Globus pallidus (tissue), 1 donor: Measurements from ENCODE around the gene EIF3B.
"Not testable (repeated sequence)": the region's sequence is repeated elsewhere in the genome, so short reads cannot be mapped to it uniquely, and the experiment has no call there.

Experiments used
- DNase-seq: peaks from one replicate; pipeline ENCODE4 v3.0.0-alpha.2; 2015; ENCODE audit warnings: low spot score

EIF3B gene

DNA sequence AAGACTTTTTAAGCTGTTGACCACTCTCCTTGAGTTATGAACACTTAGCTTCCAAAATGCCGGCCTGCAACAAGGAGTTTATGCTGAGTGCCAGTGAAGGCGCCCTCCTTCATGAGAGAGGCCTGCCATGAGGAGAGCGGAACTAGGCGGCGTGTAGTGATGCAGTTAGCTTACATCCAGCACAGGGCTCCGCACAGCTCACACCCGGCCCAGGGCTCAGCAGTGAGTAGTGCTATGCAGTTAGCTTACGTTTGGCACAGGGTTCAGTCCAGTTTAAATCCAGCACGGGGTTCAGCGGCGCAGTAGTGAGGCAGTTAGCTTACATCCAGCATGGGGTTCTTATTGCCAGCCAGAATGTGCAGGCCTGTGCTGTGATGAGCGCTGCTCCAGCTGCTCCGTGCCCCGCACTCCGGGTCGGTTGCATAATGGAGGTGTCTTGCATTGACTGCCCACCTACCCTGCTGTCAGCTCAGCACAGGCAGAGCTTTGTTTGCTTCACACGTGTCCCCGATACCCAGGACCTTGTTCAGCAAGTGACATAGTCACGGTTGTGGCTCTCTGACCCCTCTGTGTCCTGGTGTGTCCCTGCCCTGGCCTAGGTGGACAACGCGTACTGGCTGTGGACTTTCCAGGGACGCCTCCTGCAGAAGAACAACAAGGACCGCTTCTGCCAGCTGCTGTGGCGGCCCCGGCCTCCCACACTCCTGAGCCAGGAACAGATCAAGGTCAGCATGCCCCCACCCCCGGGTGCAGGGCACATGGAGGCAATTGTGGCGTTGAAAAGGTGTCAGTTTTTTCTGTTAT, 21.9 kb downstream of the EIF3B start:
- no peak for DNase-seq

DNA sequence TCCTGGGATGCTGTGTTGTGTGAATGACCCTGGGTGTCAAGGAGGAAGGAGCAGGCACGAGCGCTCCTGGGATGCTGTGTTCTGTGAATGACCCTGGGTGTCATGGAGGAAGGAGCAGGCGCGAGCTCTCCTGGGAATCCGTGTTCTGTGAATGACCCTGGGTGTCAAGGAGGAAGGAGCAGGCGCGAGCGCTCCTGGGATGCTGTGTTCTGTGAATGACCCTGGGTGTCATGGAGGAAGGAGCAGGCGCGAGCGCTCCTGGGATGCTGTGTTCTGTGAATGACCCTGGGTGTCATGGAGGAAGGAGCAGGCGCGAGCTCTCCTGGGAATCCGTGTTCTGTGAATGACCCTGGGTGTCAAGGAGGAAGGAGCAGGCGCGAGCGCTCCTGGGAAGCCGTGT, 22.9 kb downstream of the EIF3B start:
- not testable (repeated sequence) for DNase-seq

DNA sequence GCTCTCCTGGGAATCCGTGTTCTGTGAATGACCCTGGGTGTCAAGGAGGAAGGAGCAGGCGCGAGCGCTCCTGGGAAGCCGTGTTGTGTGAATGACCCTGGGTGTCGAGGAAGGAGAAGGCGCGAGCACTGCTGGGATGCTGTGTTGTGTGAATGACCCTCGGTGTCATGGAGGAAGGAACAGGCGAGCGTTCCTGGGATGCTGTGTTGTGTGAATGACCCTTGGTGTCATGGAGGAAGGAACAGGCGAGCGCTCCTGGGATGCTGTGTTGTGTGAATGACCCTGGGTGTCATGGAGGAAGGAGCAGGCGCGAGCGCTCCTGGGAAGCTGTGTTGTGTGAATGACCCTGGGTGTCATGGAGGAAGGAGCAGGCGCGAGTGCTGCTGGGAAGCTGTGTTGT, 23.5 kb downstream of the EIF3B start:
- DNase-seq = not testable (repeated sequence)

DNA sequence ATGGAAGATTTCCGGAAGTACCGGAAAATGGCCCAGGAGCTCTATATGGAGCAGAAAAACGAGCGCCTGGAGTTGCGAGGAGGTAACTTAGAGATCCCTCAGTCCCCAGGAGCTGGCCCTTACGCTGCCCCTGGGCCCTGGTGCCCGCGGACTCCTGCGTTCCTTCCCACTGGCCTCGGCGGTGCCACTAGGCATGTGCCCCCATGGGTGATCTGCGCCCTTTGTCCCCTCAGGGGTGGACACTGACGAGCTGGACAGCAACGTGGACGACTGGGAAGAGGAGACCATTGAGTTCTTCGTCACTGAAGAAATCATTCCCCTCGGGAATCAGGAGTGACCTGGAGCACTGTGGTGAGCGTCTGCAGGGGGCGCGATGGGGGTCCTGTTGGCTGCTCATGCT, 24.5 kb downstream of the EIF3B start:
- DNase-seq = no peak

DNA sequence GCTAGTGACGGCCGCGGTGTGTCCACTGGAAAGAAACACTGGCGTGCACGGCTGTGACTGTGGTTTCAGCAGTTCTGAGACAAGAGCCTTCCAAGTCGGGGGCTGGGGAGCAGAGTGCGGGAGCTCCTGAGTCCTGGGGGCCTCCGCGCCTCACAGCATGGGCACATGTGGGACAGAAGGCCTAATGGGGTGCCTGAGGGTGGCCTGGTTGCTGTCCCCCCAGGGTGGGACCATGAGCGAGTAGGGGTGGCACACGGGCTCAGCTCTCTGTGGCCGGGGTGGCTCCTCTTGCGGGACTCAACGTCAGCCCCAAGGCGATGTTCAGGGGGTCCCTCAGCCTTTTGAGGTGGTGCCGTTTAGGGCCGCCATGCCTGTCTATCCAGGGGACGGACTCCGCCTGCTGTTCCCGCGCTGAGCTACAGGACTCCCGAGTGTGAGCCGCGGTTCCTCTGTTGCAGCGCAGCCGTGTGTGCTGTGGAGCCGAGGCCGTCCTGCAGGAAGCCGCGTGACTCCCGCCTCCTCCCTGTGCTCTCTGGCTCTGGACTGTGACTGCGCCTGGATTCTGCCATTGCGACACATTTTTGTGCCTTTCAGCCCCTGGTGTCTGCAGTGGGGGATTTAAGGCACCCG, 25.3 kb downstream of the EIF3B start:
- no peak for DNase-seq

DNA sequence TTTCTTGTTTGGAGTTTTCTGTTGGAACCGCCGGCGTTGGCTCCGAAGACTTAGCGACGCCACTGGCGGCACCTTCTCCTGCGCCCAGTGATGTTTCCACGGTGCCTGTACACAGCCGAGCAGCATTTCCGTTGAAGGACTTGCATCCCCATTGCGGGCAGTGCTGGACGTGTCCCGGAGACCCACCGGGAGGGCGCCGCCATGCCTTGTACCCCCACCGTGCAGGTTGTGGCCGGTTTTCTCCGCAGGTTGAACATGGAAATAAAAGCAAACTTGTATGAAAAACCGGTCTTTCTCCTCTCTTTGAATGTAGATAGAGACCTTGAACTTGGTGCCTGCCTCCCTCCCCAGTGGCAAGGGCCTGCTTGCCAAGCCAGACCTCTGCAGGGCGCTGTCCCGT, 25.8 kb downstream of the EIF3B start:
- no peak for DNase-seq

DNA sequence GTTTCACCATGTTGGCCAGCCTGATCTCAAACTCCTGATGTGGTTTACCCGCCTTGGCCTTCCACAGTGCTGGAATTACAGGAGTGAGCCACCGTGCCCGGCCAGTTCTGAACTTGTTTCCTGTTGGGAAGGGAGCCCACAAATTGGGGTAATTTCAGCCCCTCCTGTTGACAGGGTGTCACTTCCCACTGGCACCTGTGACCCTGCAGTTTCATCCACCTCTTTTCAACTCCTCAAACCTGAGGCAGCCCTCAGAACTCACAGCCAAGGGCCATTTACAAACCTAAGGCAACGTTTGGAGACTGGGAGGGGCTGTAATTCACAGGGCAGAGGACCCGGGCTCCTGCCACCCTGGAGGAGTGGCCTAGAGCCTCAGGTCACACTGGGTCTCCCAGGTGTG, 26.6 kb downstream of the EIF3B start:
- no peak for DNase-seq

DNA sequence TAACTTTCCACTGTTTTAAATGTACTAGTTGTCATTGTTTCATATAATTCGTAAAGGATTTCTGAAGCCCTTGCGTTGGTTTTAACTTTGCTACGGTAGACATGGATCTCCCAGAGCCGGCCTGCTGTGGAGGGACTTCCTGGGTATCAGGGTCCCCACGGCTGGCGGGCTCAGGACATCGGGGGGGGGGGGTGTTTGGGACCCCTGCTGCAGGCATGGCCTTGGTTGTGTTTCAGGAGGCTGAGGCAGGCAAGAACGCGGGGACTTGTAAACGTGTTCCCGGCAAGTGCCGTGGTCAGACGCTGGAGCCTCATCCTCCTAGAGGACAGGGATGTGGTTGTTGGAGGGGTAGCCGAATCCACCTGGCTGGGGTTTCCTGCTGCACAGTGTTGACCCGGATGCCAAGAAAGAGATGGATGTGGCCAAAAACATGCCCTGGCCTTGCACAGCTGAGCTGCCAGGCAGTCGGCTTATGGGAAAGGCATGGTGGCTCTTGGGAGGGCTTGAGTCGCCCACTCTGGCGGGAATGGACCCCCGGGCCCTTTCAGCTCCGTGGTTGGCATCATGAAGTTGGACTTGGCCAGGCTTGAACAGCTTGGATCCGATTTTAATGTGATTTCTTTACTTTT, 27.4 kb downstream of the EIF3B start:
- no peak for DNase-seq

DNA sequence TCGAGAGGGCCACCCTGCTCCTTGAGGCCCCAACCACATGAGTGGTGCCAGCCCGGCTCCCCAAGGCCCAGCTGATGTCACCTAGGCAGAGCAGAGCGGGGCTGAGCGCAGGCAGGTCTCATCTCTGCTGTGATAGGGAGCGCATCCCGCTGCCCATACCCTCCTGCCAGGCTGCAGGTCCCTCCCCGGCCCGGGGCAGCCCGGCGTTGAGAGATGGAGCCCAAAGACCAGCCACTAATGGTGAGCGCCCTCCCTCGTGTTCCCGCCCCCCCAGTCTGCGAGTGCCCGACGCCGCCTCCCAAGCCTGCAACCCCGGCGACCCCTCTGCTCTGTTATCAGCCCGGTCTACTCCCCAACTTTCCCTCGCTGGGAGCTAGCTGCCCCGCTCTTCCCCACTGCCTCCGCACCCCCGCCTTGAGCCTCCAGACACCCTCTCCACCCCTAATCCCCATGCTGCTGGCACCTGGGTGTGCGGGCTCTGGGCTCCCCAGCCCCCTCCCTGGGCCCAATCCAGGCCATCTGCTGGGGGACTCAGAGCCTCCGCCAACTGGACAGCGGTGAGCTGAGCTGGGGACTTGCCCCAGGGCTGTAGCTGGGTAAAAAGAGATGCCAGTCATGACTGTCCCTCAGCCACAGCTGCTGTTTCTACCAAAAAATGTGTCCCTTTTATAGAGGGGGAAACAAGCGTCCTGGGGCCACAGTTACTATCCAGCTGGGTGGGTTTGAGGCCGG, 29.1 kb downstream of the EIF3B start:
- DNase-seq = no peak

DNA sequence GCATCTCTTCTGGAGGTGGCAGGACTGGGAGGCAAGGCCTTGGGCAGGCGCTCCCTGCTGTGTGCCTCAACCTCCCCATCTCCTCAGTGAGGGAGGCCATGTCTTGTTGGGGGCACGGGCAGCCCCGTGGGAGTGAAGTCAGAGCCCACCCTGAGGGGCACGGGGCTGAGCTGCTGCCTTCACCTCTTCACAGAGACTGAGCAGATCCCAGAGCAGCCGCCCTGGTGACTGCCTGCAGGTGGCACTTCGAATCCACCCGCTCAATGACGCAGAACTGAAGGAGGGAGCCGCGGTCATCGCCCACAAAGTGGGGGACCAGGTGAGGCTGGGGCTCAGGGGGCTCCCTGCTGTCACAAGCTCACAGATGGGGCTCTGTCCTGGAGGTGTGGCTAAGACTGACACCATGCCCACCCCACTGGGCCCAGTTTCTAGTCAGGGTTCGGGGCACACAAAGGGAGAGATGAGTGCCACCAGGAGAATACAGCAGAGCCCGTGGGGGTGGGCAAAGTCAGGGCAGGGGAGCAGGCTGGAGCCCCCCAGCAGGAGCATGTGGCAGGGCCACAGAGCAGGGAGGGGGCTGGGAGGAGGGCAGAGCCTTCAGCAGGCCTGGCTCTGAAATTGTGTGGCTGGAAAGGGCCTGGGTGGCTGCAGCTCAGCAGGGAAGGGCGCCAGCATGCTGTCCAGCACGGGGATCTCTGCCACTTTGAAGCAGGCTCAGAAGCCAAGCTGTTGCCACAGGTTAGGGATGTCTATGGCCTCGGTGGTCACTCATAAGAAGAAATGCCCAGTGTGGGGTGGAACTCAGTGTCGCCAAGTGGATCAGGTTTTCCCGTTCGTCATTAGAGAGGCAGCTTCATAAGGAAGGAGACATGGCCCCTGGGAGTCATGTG, 30.0 kb downstream of the EIF3B start:
- no peak for DNase-seq

DNA sequence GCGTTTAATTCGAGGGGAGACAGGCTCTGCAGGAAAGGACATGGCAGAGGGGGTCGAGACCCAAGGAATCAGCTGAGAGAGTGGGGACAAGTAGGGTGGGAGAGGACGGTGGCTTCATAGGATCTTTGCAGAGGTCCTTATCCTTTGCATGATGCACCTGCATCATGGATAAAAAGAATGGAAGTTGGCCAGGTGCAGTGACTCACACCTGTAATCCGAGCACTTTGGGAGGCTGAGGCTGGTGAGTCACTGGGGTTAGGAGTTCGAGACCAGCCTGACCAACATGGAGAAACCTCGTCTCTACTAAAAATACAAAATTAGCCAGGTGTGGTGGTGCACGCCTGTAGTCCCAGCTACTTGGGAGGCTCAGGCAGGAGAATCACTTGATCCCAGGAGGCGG, 31.5 kb downstream of the EIF3B start:
- not testable (repeated sequence) for DNase-seq

DNA sequence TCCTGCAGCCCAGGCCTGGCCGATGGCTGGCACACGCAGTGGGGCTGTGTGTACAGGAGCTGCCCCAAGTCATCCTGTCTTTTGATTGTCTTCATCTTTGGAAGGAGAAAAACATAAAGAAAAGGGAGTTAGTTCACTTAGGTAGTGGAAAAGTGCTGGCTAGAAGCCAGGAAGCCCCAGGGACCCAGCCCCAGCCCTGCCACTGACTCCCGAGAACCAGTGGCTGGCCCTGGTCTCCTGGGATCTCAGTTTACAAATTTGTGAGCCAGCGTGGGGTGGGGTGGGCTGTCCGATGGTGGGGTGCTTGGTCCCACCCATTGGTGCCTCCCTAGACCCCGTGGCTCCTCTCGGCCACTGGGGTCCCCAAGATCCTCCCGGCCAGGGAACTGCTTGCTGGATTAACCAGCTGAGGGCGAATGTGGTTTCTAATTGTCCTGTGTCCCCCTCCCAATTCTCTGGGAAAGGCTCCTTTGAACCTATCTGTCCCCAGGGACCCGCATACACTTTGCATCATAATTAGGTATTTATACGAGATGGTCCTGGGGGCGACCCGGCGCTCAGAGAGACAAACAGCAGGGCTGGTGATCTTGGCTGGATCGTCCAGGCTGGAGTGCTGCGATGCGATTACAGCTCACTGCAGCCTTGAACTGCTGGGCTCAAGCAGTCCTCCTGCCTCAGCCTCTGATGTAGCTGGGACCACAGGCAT, 32.5 kb downstream of the EIF3B start:
- no peak for DNase-seq

DNA sequence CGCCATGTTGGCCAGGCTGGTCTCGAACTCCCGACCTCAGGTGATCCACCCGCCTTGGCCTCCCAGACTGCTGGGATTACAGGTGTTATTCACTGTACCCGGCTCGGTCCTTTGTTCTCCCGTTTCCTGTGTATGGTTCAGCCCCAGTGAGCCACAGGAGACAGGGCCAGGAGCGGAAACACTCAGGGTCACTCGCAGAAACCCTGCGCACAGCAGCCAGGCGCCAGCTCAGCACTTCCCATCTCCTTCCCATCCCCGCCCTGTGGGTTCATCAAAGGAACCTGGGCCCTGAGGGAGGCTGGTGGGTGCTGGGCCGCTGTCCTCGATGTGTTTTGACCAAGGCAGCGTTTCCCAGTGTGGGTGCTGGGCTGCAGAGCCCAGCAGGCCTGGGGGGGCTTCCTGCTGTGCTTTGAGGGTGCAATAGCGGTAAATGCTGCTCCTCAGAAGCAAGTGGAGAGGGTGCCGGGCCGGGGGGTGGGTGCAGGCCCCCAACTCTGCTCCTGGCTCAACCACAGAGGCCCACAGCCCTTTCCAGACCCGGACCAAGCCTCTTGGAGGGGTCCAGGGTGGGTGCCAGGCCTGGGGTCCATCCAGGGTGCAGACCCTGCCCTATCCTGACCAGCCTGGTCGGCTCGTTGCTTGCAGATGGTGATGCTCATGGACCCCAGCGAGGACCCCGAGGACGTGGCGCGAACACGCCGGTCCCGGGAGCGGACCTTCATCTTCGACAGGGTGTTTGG, 33.4 kb downstream of the EIF3B start:
- DNase-seq = no peak

DNA sequence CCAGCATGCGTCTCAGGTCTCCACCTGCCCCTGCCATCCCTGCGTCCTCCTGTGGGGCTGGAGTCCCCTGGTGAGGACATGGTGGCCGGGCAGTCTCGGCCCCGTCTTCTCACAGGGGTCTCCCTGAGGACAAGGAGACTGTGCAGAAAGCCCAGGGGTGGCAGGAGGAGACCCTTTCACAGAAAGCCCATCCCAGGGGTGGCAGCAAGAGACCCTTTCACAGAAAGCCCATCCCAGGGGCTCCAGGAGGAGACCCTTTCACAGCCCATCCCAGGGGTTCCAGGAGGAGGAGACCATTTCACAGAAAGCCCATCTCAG, 34.0 kb downstream of the EIF3B start:
- DNase-seq = no peak

DNA sequence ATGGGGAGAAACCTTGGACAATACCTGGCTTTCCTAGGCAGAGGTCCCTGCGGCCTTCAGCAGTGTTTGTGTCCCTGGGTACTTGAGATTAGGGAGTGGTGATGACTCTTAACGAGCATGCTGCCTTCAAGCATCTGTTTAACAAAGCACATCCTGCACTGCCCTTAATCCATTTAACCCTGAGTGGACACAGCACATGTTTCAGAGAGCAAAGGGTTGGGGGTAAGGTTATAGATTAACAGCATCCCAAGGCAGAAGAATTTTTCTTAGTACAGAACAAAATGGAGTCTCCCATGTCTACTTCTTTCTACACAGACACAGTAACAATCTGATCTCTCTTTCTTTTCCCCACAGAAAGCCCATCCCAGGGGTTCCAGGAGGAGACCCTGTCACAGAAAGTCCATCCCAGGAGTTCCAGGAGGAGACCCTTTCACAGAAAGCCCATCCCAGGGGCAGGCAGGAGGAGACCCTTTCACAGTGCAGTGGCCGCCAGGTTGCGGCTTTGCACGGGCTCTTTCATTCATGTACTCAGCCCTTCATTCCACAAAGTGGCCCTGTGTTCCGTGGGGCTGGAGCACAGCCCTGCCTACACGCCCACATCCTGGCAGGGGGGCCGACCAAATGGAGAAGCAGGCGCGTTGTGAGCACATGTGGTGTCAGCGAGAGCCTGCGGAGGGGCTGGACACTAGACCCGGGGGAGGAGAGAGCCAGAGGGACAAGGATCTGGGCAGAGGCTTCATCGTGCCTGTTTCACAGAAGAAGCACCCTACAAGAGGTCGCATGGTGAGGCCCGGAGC, 35.6 kb downstream of the EIF3B start:
- peak; percentile 75 for DNase-seq

DNA sequence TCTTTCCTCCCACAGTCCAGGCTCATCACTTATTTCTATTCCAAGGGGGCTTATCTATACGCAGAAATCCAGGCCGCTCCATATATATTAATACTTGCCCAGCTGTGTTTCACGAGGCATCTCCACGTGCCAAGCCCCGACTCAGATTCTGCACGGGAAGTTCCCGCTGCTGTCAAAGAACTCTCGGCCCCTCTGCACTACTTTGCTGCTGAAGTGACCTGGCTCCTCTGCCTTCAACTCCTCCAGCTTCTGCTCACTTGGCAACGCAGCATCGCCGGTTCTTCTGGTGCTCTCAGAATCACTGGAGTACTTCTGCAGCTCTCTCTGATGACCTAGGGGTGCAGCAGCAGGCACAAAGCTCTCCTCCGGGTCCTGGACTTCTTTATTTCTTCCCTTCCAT, 39.1 kb downstream of the EIF3B start:
- DNase-seq = no peak

DNA sequence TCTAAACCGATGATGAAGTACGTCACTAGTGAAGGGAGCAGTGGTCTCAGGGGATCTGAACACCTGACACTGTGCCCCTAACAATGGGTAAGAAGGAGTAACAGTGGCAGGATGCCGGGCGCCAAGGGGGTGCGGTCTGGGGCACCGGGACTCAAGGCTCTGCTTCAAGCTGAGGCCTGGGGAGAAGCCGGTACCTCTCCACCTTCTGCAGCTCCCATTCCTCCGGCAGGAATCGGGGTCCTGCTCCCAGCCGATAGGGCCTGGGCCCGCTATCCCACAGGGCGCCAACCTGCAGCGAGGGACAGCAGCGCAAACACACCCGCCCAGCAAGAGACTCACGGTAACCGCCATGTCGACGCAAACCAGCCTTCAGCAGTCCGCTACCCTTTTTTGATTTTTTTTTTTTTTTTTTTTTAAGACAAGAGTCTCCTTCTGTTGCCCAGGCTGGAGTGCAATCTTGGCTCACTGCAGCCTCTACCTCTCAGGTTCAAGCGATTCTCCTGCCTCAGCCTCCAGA, 40.0 kb downstream of the EIF3B start:
- no peak for DNase-seq

DNA sequence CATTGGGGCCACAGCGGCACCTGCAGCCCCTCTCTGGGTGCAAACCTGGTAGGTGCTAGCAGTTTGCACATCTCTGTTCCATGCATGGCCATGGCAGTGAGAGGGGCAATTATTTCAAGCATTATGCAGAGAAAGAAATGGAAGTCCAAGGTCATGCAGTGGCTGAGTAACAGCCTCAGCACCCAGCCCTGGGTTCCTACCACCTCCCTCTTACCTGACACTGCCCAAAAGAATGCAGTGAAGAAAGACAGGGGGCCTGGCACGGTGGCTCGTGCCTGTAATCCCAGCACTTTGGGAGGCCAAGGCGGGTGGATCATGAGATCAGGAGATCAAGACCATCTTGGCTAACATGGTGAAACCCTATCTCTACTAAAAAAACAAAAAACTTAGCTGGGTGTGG, 43.9 kb downstream of the EIF3B start:
- DNase-seq = no peak

DNA sequence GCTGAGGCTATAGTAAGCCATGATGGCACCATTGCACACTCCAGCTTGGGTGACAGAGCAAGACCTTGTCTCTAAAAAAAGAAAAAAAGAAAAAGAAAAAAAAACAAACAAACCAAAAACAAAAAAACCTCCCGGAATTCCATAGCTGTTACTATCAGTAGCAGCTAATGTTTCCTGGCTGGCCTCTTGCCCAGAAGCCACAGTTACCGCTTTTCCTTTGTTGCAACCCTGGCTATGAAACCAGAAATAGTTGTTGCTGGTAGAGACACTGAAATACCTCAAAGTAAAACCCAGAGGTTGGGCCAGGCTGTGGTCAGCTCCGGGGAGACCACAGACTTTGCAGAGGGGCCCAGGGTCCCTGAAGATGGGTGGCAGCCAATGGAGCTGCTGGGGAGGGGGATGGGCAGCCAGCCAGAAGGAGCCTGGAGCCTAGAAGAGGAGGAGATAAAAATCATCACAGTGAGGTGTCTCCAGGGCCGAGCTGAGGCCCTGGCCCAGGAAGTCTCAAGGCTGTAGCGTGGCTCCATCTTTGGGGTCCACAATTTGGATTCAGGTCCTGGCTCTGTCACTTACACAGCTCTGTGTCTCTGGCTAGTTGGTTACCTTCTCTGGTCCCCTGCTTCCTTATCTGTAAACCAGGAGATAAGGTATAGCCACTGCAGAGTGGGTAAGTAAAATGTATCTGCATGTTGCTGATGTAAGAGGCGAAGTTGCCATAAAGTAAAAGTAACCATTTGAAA, 45.4 kb downstream of the EIF3B start:
- peak; percentile 47 for DNase-seq
